HEK293 (cell line): ENCODE measurements around the gene GGTA1.

Experiments used
- CTCF ChIA-PET: fragments of 350-600 bp; formaldehyde crosslinking; extraction: SDS; loops from one replicate; lab custom pipeline; 2021; ENCODE audit warnings: antibody characterized with exemption; lab: Yijun Ruan, JAX
- POLR2A ChIA-PET: fragments of 300-600 bp; formaldehyde crosslinking; extraction: SDS; loops from one replicate; lab custom pipeline; 2020; ENCODE audit warnings: antibody characterized with exemption, inconsistent platforms; lab: Yijun Ruan, JAX
- H3K27ac ChIP-seq: fragments of 200-500 bp; sonication (Bioruptor generic); 2 replicates; pipeline ENCODE4 v1.5.1; 2014; ENCODE audit warnings: low read depth, low read length, control low read depth, inconsistent platforms; ENCODE audit errors: extremely low read depth
- H3K36me3 ChIP-seq, 2 experiments: fragments of 200-500 bp in 1 of 2; sonication (Bioruptor generic) in 1 of 2; 1 replicate in 1 of 2; 2 replicates in 1 of 2; pipeline ENCODE4 v1.5.1; 2014 to 2017; ENCODE audit warnings: inconsistent platforms in 2 of 2, low read length in 2 of 2; ENCODE audit not compliant: control insufficient read depth in 2 of 2, insufficient read depth in 1 of 2
- H3K4me1 ChIP-seq: fragments of 200-500 bp; sonication (Bioruptor generic); 2 replicates; pipeline ENCODE4 v1.5.1; 2014; ENCODE audit warnings: mild to moderate bottlenecking, low read length, inconsistent platforms; ENCODE audit not compliant: control insufficient read depth, insufficient read depth
- H3K4me3 ChIP-seq: 2 replicates; pipeline ENCODE4 v1.5.1; 2011; ENCODE audit warnings: low read depth, mild to moderate bottlenecking, control low read depth, low read length, moderate library complexity
- H3K9me3 ChIP-seq: fragments of 200-500 bp; sonication (Bioruptor generic); 2 replicates; pipeline ENCODE4 v1.5.1; 2014; ENCODE audit warnings: low read depth, low read length, inconsistent platforms; ENCODE audit not compliant: control insufficient read depth, insufficient read depth
- BCL11A ChIP-seq: fragments of 450-650 bp; formaldehyde crosslinking; IDR thresholded peaks from 2 replicates; pipeline ENCODE4 v1.5.1; 2016; ENCODE audit warnings: low read depth, missing biosample characterization, missing genetic modification characterization
- CTCF ChIP-seq: fragments of 450-650 bp; formaldehyde crosslinking; IDR thresholded peaks from 2 replicates; pipeline ENCODE4 v1.5.1; 2016; ENCODE audit warnings: missing biosample characterization, missing genetic modification characterization
- GLI4 ChIP-seq: fragments of 450-650 bp; formaldehyde crosslinking; IDR thresholded peaks from 2 replicates; pipeline ENCODE4 v1.5.1; 2016; ENCODE audit warnings: missing biosample characterization, missing genetic modification characterization
- PATZ1 ChIP-seq: fragments of 450-650 bp; formaldehyde crosslinking; IDR thresholded peaks from 2 replicates; pipeline ENCODE4 v1.5.1; 2016; ENCODE audit warnings: missing biosample characterization, missing genetic modification characterization
- PBX3 ChIP-seq: sonication (generic); formaldehyde crosslinking; IDR thresholded peaks from 2 replicates; pipeline ENCODE4 v1.8.1; 2022; ENCODE audit warnings: mild to moderate bottlenecking, moderate library complexity, missing genetic modification reagents
- PRDM2 ChIP-seq: fragments of 450-650 bp; formaldehyde crosslinking; IDR thresholded peaks from 2 replicates; pipeline ENCODE4 v1.5.1; 2016; ENCODE audit warnings: missing biosample characterization, missing genetic modification characterization, borderline replicate concordance
- ZFP3 ChIP-seq: fragments of 450-650 bp; formaldehyde crosslinking; IDR thresholded peaks from 2 replicates; pipeline ENCODE4 v1.5.1; 2016; ENCODE audit warnings: low read depth, missing biosample characterization, missing genetic modification characterization
- ZNF10 ChIP-seq: fragments of 450-650 bp; formaldehyde crosslinking; IDR thresholded peaks from 2 replicates; pipeline ENCODE4 v1.5.1; 2017; ENCODE audit warnings: missing biosample characterization, missing genetic modification characterization
- ZNF114 ChIP-seq: fragments of 450-650 bp; formaldehyde crosslinking; IDR thresholded peaks from 2 replicates; pipeline ENCODE4 v1.5.0; 2017; ENCODE audit warnings: missing biosample characterization, missing genetic modification characterization
- ZNF157 ChIP-seq: fragments of 450-650 bp; formaldehyde crosslinking; IDR thresholded peaks from 2 replicates; pipeline ENCODE4 v1.5.1; 2016; ENCODE audit warnings: missing biosample characterization, missing genetic modification characterization
- ZNF16 ChIP-seq: fragments of 450-650 bp; formaldehyde crosslinking; IDR thresholded peaks from 2 replicates; pipeline ENCODE4 v1.5.1; 2016; ENCODE audit warnings: low read depth, missing biosample characterization, missing genetic modification characterization
- ZNF175 ChIP-seq: fragments of 450-650 bp; formaldehyde crosslinking; IDR thresholded peaks from 2 replicates; pipeline ENCODE4 v1.5.1; 2016; ENCODE audit warnings: missing biosample characterization, missing genetic modification characterization
- ZNF2 ChIP-seq: fragments of 450-650 bp; formaldehyde crosslinking; IDR thresholded peaks from 2 replicates; pipeline ENCODE4 v1.5.1; 2016; ENCODE audit warnings: missing biosample characterization, missing genetic modification characterization
- ZNF223 ChIP-seq: fragments of 450-650 bp; formaldehyde crosslinking; IDR thresholded peaks from 2 replicates; pipeline ENCODE4 v1.5.1; 2016; ENCODE audit warnings: missing biosample characterization, missing genetic modification characterization
- ZNF23 ChIP-seq: fragments of 450-650 bp; formaldehyde crosslinking; IDR thresholded peaks from 2 replicates; pipeline ENCODE4 v1.5.1; 2016; ENCODE audit warnings: missing biosample characterization, missing genetic modification characterization, borderline replicate concordance
- ZNF280C ChIP-seq: fragments of 450-650 bp; formaldehyde crosslinking; IDR thresholded peaks from 2 replicates; pipeline ENCODE4 v1.5.1; 2016; ENCODE audit warnings: missing biosample characterization, missing genetic modification characterization
- ZNF571 ChIP-seq: fragments of 450-650 bp; formaldehyde crosslinking; IDR thresholded peaks from 2 replicates; pipeline ENCODE4 v1.5.0; 2017; ENCODE audit warnings: missing biosample characterization, missing genetic modification characterization
- ZNF654 ChIP-seq: fragments of 450-650 bp; formaldehyde crosslinking; IDR thresholded peaks from 2 replicates; pipeline ENCODE4 v1.5.1; 2016; ENCODE audit warnings: low read depth, missing biosample characterization, missing genetic modification characterization
- ZNF658 ChIP-seq: fragments of 450-650 bp; formaldehyde crosslinking; IDR thresholded peaks from 2 replicates; pipeline ENCODE4; 2016; ENCODE audit warnings: missing biosample characterization, missing genetic modification characterization
- ZNF704 ChIP-seq: fragments of 450-650 bp; formaldehyde crosslinking; IDR thresholded peaks from 2 replicates; pipeline ENCODE4 v1.5.1; 2016; ENCODE audit warnings: missing biosample characterization, missing genetic modification characterization

Gene GGTA1

GRCh38 chr9:121538221-121538620 is 38.6 kb upstream of the GGTA1 start:
- TF ChIP-seq ZNF571 (tag by site-specific recombination): no peak
- no peak for TF ChIP-seq ZNF23 (tag by site-specific recombination)
- TF ChIP-seq CTCF (tag by site-specific recombination): peak; percentile 55
- no peak for TF ChIP-seq ZNF2 (tag by site-specific recombination)
- TF ChIP-seq ZFP3 (tag by site-specific recombination): no peak
- TF ChIP-seq ZNF157: no peak
- peak; percentile 31 for TF ChIP-seq ZNF654
- Histone ChIP-seq H3K9me3 (no peaks in the 10 kb centered on the region), H3K27ac (no peak overlapping the region), H3K4me3 (no peak overlapping the region), H3K36me3 (no peaks in the 10 kb centered on the region), H3K4me1 (no peaks in the 10 kb centered on the region)
- CTCF ChIA-PET: interaction anchor here (0.6 to 1.8 kb wide), 4 partner anchors 8 to 812 kb away, joined by 3 to 18 read pairs (median 3); no protein-coding TSS in a partner anchor
- POLR2A ChIA-PET: no interaction called here

GRCh38 chr9:121537283-121537682 is 37.6 kb upstream of the GGTA1 start:
- H3K4me1 ChIP-seq: no peaks in the 10 kb centered on the region
- H3K27ac ChIP-seq: no peak overlapping the region
- CTCF ChIA-PET: interaction anchor here (0.9 to 1.8 kb wide), 2 partner anchors 9 to 39 kb away, joined by 3 to 18 read pairs; no protein-coding TSS in a partner anchor
- H3K4me3 ChIP-seq: no peak overlapping the region
- no peaks in the 10 kb centered on the region for H3K9me3 ChIP-seq
- H3K36me3 ChIP-seq: no peaks in the 10 kb centered on the region
- POLR2A ChIA-PET: no interaction called here
- TF ChIP-seq ZNF16 (tag by site-specific recombination) (no peak), ZNF10 (tag by site-specific recombination) (no peak), ZNF175 (tag by site-specific recombination) (no peak), ZNF223 (tag by site-specific recombination) (no peak), ZNF704 (no peak), ZNF658 (tag by site-specific recombination) (no peak), GLI4 (tag by site-specific recombination) (no peak), PBX3 (CRISPR knock-in tag) (no peak), BCL11A (tag by site-specific recombination) (no peak), PRDM2 (tag by site-specific recombination) (no peak), PATZ1 (no peak), ZNF280C (tag by site-specific recombination) (no peak), ZNF114 (tag by site-specific recombination) (no peak)
